Tibial nerve (tissue), 4 donors: ENCODE results near the gene TRIM6.

ENCODE experiments used
- CTCF ChIP-seq, 5 experiments: fragments of 200-600 bp in 3 of 5; fragments of 450-650 bp in 2 of 5; sonication (generic) in 3 of 5; IDR thresholded peaks; one replicate each; pipeline ENCODE4 v1.5.1; 2016 to 2019; ENCODE audit warnings: antibody characterized with exemption in 5 of 5, mild to moderate bottlenecking in 3 of 5, moderate library complexity in 2 of 5
- EP300 ChIP-seq, 2 donors: sonication (generic); formaldehyde crosslinking; IDR thresholded peaks; one replicate each; pipeline ENCODE4 v1.6.1; 2017; ENCODE audit warnings: antibody characterized with exemption in 2 of 2, mild to moderate bottlenecking in 1 of 2
- POLR2A ChIP-seq, 2 donors: fragments of 450-650 bp; IDR thresholded peaks; one replicate each; pipeline ENCODE4 v1.6.1; 2017; ENCODE audit warnings: antibody characterized with exemption in 2 of 2, mild to moderate bottlenecking in 2 of 2, moderate library complexity in 2 of 2

- TF ChIP-seq CTCF (IDR thresholded peaks at IDR 0.05) (no peak), EP300 (IDR thresholded peaks at IDR 0.05) (no peak), POLR2A (IDR thresholded peaks at IDR 0.05) (no peak)
Measured at GRCh38 chr11:5622802-5623201, 26.4 kb downstream of the TRIM6 start.
